ENCODE results near the gene KCNJ2.

KCNJ2 gene

DNA sequence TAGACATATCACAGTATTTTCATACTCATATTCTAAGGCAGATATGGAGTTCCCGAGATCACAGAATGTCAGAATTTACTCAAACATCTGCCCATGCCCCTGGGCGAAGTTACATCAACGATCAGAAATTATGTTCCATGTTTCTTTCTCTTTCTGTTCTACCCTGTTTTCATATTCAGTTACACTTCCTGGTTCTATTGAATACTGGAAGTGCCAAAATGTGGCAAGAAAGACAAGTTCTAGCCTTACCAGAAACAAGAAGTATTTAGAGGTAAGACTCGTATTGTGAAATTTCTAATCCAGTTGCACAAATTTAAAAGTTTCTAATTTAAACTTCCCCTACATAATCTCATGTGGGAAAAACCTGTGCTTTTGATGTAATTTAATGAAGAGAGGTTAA is 36.1 kb downstream of the KCNJ2 start:
- DNase-seq (ENCODE audit: low spot score): no peak

DNA sequence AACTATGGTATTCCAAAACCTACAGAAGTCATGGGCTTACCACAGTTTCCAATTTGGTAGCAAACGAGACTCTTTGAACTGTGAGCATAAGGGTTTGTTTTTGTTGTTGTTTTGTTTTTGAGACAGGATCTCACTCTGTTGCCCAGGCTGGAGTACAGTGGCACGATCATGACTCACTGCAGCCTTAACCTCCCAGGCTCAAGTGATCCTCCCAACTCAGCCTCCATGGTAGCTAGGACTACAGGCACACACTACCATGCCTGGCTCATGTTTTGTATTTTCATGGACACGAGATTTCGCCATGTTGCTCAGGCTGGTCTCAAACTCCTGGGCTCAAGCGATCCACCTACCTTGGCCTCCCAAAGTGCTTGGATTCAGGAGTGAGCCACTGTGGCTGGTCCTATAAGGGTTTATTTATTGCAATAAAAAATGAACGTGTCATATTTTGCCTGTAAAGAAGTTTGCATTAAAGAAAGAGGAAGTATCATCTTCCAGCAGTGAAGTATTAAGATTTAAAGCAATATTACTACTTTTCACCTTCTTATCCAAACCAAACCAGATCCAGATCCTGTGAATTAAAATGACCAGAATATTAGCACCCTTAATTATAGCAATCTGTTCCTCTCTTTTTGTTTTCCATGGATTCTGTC is 37.2 kb downstream of the KCNJ2 start:
- no peak for DNase-seq (ENCODE audit: low spot score)

DNA sequence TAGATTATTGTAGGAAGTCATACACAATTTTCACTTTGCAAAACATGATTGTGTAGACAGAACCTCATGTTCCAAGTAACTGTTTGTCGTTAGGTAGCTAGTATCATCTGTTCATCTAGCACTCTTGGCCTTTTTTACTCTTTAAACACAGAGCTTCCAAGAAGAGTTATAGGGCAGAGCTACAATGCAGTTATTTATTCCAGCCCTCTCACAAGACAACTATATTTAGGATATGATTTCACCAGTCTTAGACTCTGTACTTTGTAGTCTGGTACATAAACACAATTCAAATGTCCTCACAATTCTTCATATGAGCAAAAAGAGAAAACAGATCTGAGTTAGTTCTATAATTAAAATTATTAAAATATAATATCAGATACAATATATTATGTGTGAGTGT is 37.9 kb downstream of the KCNJ2 start:
- no peak for DNase-seq (ENCODE audit: low spot score)

DNA sequence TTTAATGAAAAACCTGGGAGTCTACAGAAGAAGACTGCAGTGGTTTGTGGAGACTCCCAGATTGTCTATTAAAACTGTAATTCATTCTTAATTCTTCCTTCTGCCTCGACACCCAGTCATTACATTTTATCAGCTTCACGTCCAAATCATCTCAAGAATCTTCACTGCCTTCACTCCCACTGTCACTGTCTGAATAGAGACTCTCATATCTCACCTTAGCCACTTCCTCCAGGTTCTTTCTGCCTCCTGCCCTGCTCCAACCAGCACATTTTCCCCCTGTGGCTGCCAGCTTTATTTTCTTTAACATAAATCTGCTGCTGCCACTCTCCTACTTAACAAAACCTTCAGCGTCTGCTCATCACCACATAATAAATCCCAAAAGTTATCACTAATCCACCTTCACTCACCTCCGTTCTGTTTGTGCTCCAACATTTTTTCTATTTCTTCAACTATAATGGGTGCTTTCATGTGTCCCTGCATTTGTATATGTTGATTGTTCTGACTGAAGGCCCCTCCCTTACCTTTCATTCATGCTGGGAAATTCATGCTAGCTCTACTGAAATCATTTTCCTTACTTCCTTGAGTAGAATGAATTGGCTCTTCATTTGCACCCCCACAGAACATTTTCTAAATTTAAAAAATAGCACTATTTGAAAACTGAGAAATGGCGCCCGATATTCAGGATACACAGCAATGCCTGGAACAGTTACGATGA is 38.9 kb downstream of the KCNJ2 start:
- DNase-seq (ENCODE audit: low spot score): no peak

DNA sequence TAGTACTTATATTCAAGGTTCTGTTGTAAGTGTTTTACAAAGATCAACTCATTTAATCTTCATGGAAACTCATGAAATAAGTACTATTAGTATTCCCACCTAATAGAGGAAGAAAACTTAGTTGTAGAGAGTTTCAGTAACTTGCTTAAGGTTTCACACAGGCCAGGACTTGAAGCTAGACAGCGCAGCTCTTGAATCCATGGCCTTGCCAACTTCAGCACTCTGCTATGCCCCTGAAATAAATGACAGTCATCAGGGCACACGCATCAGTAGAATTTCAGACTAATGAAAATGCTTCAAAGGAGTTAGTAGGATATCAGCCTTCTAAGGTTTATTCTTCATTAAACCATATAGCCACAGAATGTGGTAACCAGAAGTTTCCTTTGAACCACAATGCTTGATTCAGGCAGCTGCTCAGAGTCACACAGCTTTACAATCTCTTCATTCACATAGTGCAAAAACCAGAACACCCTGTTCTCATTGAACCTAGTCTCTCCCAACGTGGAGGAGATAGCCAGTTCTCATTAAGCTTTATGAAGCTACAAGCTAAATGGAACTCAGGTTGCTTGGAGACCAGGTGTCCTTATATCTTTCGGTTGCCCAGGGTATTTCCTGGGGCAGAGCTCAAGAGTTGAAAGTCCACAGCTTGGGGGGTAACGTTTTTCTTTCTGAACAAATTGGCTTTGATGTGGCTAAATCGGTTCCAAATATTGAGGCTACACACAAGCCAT is 39.7 kb downstream of the KCNJ2 start:
- DNase-seq (ENCODE audit: low spot score): no peak

DNA sequence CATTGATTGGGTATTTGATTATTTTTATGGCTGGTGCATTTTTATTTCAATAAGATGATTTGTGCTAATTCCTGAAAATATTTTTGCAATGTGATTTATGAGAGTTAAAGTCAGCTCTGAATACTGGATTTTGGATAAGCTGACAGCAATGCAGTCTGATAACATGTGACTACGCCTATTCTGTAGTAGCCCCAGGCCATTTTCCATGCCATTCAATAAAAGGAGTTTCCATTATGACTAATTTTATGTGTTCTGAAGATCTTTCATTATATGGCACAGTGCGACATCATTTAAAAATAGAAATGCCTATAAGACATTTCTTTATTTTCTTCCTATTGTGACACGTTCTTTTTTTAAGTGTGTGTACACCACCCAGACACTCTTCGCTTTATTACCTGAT is 46.3 kb downstream of the KCNJ2 start:
- DNase-seq (ENCODE audit: low spot score): no peak

DNA sequence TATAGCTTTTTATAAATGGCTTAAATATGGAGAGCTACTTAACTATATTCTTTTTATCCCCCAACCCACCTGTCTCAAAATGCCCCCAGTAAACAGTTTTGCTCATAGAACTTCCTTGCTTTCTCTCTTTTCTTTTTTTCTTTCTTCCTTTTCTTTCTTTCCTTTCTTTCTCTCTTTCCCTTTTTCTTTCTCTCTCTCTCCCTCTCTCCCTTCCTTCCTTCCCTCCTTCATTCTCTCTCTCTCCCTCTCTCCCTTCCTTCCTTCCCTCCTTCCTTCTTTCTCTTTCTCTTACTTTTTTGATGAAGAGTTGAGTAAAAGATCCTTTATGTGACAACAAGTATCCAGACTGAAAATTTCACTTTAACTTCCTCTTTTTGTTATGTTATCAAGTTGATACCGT is 48.2 kb downstream of the KCNJ2 start:
- DNase-seq (ENCODE audit: low spot score): no peak

DNA sequence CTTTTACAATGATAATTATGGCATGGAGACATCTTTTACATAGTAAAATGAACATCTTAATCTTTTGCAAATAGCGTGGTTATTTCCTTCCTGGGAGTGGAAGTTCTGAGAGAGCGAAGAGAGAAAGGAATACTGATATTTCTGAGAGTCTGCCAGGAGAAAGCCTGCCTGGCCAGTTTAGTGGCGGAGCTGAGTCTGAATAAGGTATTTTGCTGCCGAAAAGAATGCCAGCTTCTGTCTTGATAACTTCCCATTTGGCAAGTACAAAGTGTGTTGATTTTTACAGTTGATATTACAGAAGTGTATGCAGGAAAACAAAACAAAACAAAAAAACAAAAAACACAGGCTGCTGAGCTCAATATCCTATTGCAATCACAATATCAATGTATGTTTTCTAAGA is 55.9 kb downstream of the KCNJ2 start:
- DNase-seq (ENCODE audit: low spot score): no peak

Data from NAMALWA (cell line).